HCT116 (cell line): ENCODE data around the gene WNT16.

ENCODE experiments used
- CTCF ChIP-seq, 3 experiments: fragments of 200-600 bp in 1 of 3; sonication (generic) in 1 of 3; IDR thresholded peaks in 2 of 3; conservative IDR thresholded peaks in 1 of 3; 2 replicates each; pipeline ENCODE4 v1.5.1; 2012 to 2017; ENCODE audit warnings: low read depth in 2 of 3, low read length in 2 of 3, antibody characterized with exemption in 1 of 3, borderline replicate concordance in 1 of 3, control low read depth in 1 of 3, mild to moderate bottlenecking in 1 of 3, mixed read lengths in 1 of 3, mixed run types in 1 of 3, moderate library complexity in 1 of 3; ENCODE audit not compliant: insufficient read depth in 1 of 3
- MAX ChIP-seq: IDR thresholded peaks from 2 replicates; pipeline ENCODE4 v1.6.1; 2012
- SP1 ChIP-seq: IDR thresholded peaks from 2 replicates; pipeline ENCODE4 v1.6.1; 2012; ENCODE audit warnings: low read depth

- TF ChIP-seq CTCF (IDR thresholded peaks at IDR 0.05 in 2 of 3, conservative IDR thresholded peaks at IDR 0.05 in 1 of 3; ENCODE audit: borderline replicate concordance in 1 of 3, insufficient read depth in 1 of 3, low read depth in 2 of 3, low read length in 2 of 3) (no peak), SP1 (no peak), MAX (no peak)
Observed at GRCh38 chr7:121376979-121377378, 48.2 kb downstream of the WNT16 start.
